Activated CD4-positive, CD25-positive, alpha-beta regulatory T cell treated with anti-CD3 and anti-CD28 coated beads, Interleukin-2, amount 50 U/mL, for 72 hours (primary cell): ENCODE measurements around the gene ADAMTSL1.

Source experiments
- DNase-seq: peaks from one replicate; pipeline ENCODE4 v3.0.0; 2021

The ADAMTSL1 gene

GRCh38 chr9:18675332-18675731 lies 201.4 kb downstream of the ADAMTSL1 start:
- no peak for DNase-seq

GRCh38 chr9:18675973-18676372 lies 202.0 kb downstream of the ADAMTSL1 start:
- DNase-seq = no peak

DNA sequence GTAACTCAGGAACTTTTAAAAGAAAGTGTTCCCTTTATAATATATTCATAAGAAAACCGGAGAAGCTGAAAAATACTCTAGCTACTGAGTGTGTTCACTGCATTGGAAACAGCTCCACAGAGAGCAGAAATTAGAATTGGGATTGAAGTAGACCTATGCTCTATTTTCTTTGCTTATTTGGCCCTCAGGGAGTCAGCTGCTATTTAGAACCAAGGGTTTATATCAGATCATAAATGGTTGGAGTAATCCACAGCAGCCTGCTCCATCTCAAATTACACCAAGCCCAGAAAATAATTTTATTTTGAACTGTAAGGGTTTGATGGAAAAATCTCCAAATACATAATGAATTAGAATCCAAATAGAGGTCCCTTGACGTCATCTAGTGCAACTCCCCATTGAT lies 202.6 kb downstream of the ADAMTSL1 start:
- no peak for DNase-seq

DNA sequence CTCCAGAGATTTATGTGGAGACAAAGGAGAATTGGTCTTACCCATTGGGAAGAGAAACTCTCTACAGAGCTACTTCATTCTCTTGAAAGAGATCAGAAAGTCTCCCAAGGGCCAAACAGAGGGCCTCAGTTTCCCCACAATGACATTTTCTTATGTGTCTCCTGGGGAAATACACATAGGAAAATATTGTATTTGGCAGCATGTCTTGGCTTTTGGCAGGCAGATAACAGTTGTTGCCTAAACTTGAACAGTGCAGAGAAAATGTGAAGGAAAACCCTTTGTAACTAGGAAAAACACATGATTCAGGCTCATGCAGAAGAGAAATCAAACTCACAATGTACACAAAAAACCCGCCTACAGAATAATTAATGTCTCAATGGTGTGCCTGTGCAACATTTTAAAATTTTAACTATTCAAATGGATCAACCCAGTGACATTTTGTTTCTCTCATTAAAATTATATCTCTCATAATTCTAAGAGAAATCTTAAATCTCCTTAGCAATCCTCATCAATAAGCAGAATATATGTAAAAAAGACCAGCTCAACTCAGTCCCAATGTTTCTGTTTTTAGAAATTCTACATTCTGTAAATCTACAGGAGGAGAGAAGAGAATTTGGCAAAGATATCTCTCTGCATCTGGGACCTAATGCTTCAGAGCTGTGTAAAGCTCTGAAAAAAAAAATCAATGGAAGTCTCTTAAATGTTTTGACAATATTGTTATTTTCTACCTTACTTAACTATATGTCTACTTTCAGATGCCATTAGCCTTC lies 205.1 kb downstream of the ADAMTSL1 start:
- DNase-seq = no peak

DNA sequence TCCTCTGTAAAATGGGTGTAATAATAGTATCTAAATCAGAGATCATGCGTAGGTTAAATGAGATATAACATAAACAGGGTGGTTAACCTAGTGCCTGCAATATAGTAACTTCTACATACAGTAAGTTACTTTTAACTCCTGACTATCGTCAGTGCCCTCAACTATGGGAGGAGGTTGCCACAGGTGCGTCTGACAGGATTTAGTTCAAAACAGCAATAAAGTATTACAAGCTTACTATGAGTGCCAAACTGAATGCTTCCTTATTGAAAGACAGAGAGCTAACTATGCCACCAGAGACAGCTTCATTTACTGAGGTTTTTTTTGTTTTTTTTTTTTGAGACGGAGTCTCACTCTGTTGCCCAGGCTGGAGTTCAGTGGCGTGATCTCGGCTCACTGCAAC lies 209.0 kb downstream of the ADAMTSL1 start:
- DNase-seq = no peak

DNA sequence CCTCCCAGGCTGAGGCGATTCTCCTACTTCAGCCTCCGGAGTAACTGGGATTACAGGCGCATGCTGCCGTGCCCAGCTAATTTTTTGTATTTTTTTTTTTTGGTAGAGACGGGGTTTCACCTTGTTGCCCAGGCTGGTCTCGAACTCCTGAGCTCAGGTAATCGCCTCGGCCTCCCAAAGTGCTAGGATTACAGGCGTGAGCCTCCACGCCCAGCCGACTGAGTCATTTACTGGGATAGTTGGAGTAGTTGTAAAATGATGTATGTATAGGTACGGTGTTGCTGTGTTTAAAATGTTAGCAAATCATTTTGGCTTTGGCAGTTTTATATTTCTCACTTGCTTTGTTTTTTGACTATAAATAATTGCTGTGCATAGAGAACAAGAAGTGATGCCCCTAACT lies 209.4 kb downstream of the ADAMTSL1 start:
- no peak for DNase-seq

GRCh38 chr9:18683851-18684250 lies 209.9 kb downstream of the ADAMTSL1 start:
- no peak for DNase-seq

DNA sequence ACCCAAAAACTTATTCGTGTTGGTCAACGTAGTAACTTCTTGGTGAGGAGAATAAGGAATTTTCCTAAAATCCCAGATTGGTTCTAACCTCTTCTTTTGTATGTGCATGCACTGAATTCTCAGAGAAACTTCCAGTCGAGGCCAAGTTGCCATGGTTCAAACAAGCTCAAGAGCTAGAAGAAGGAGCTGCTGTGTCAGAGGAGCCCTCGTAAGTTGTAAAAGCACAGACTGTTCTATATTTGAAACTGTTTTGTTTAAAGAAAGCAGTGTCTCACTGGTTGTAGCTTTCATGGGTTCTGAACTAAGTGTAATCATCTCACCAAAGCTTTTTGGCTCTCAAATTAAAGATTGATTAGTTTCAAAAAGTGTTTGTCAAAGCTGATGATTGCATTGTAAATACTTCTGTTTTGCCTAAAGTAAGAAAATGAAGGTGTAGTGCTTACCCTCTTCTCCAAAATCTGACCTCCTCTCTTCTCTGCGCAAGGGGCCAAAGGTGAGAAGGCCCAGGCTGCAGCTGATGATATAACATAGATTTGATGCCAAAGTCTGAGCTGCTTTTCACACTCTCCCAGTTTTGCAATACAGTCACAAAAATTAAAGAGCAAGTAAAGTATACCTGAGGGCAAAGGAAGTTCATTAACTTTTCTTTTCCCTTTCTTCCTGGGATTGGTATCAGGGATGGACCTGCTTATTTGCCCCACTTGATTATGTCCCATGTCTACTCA lies 210.8 kb downstream of the ADAMTSL1 start:
- no peak for DNase-seq

GRCh38 chr9:18688581-18689565 lies 214.9 kb downstream of the ADAMTSL1 start:
- no peak for DNase-seq

- no peak for DNase-seq
These were observed 216.0 kb downstream of the ADAMTSL1 start for GRCh38 chr9:18689921-18690320.

- no peak for DNase-seq
These were observed 218.3 kb downstream of the ADAMTSL1 start for GRCh38 chr9:18692268-18692667.

DNA sequence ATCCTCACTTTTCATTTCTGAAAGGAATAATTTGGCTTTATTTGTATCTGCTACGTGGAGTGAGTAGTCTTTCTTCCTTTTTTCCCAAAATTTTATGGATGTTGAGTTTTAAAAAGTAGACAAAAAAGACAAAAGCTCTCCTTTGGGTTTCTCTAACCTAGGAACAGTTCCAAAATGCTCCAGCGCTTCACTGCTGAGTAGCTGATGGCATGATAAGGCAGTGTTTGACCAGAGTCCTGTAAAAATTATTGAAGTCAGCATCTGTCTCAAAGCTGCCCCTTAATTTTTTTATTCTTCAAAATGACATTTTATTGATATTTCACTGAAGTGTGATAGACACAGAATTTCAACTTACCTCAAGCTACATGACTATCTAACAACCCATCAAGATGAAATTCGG lies 219.0 kb downstream of the ADAMTSL1 start:
- DNase-seq = no peak

DNA sequence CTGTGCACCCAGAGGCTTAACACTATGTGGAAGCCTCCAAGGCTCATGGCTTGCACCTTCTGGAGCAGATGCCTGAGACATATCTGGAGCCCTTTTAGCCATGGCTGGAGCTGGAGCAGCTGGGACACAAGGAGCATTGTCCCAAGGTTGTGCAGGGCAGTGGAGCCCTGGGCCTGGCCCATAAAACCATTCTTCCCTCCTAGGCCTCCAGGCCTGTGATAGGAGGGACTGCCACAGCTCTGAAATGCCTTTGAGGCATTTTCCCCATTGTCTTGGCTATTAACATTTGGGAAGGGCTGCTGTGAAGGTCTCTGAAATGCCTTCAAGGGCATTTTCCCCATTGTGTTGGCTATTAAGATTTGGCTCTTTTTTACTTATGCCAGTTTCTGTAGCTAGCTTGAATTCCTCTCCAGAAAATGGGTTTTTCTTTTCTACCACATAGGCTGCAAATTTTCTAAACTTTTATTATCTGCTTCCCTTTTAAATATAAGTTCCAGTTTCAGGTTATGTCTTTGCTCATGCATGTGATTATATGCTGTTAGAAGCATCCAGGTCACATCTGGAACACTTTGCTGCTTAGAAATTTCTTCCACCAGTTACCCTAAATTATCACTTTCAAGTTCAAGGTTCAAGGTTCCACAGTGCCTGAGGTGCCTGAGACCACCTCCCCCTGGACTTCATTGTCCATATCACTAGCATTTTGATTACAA lies 221.2 kb downstream of the ADAMTSL1 start:
- DNase-seq = no peak

DNA sequence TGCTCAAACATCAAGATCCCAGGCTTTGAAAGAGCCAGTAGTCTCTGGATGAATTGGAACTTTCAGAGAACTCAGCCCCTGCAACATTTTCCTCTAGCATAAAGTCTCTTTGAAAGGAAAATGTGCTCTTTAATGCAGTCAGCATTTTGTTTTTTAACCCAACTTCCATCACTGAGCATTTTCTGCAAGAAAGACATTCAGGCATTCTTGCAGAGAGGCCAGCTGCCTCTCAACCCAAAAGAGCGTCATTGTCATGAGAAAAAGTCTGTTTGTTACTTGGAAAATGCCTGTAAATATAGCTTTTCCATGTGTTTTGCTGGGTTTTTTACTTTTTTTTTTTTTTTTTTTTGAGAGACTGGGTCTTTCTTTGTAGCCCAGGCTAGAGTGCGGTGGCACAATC lies 225.0 kb downstream of the ADAMTSL1 start:
- no peak for DNase-seq

DNA sequence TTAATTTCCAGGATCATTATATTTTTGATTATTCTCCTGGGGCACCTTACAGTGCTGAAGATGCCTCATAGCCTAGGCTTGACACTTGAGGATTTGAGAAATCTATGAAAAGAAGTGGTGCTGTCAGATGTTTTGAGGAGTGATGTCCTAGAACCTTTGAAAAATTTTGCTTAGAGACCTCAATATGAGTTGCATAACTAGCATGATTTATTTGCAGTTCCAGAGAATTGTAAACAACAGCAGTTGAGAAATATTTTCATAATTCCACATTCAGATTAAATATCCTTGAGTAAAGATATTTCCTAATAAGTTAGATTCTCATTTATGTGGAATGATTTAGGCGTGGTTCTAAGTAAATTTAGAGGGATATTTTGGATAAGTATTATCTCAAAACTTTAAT lies 225.8 kb downstream of the ADAMTSL1 start:
- no peak for DNase-seq

DNA sequence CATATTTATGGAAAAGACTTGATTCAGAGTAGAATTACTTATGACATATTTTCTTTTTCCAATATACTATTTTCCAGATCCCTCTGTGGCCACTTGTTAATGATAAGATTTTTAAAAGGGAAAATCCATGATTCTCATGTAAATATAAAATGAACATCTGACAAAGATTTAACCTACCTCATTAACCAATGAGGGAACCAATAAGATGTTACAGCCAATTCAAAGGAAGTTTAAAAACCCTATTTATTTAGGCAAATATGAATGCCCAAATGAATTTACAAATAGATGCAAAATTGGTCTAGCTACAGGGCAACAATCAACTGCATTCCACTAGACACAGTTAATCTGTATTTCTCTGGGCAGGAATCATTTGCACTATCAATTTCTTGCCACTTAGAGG lies 226.8 kb downstream of the ADAMTSL1 start:
- no peak for DNase-seq

DNA sequence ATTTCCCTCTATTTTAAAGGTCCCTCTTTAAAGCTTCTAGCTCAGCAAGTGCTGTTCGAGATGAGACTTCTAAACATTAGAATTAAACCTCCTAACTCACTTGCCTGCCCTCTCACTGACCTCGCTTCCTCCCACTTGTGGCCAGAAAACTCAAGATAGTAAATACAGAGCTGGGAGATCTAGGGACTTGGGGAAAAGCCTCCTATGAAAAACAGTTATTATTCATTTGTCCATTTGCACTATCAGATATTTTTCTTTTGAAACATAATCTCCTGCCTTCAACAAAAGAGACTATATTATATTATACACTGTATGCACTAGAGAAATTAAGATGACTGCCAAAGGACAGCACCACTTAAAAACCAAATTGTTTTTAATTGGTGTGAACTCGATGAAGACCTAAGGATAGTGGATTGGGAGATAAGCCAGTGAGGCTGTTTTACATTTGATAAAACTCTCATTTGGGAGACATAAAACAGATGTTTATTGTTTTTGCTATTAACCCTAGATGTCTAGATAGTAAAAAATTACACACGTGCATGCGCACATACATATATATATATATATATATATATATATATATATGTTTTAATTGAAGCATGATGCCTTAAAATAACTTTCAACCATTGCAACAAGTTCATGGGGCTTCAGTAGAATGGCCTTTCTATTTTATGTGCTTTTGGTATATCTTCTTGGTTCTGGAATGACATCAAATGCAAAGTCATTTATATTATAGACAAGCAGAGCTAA lies 229.4 kb downstream of the ADAMTSL1 start:
- DNase-seq = no peak

- no peak for DNase-seq
These were observed 230.0 kb downstream of the ADAMTSL1 start for GRCh38 chr9:18703901-18704379.

DNA sequence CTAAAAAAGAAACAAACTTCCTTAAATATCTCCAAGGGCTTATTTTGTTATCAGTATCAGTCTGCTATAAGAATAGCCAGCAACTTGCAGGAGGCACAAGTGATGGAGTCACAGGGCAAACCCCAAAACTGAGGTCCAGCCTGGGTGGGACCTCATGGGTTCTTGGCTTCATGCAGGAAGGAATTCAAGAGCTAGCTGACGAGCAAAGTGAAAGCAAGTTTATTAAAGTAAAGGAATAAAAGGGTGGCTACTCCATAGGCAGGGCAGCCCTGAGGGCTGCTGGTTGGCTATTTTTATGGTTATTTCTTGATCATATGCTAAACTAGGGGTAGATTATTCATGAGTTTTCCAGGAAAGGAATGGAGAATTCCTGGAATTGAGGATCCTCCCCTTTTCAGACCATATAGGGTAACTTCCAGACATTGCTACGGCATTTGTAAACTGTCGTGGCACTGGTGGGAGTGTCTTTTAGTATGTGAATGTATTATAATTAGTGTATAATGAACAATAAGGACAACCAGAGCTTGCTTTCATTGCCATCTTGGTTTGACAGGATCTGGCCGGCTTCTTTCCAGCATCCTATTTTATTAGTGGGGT lies 231.9 kb downstream of the ADAMTSL1 start:
- DNase-seq = no peak

- DNase-seq = no peak
These were observed 232.7 kb downstream of the ADAMTSL1 start for GRCh38 chr9:18706648-18707047.

DNA sequence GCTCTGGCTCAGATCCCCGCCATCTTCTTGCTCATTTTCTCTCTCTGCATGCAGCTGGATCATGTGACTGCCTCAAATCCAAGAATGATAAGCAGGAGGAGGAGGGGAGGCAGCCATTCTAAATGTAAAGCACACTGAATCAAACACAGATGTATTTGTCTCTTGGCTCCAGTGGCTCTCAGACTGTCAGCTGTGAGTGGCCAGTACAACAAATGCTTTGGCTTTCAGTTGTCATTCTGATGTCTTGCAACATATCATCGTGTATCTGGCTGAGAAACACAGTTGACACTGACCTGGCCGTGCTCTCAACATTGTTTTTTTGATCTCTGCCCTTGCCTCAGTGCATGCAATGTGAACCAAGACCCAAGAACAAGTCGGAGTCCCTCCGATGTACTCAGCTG lies 233.1 kb downstream of the ADAMTSL1 start:
- no peak for DNase-seq
